Natural killer cell (primary cell): ENCODE results near the gene EFCAB7. TPM values are rescaled to one million over a fixed set of nuclear protein-coding genes. Genes with fewer than 3 reads are reported as not detected.

Experiments used
- ATAC-seq, 3 donors: fragments of 150-1000 bp in 2 of 3; fragments of 200-7000 bp in 1 of 3; cut with Tn5 transposase; 1 replicate in 1 of 3; 2 replicates in 2 of 3; pipeline ENCODE4 v1.10.0; 2021; ENCODE audit warnings: mild to moderate bottlenecking in 2 of 3, moderate library complexity in 2 of 3
- DNase-seq, 2 donors: peaks; one replicate each; pipeline versions ENCODE4 v3.0.0 to v3.0.0-alpha.2; 2013 to 2021; ENCODE audit warnings: mixed read lengths in 1 of 2
- H3K27ac ChIP-seq: one replicate; pipeline ENCODE4 v1.5.1; 2013; ENCODE audit warnings: mild to moderate bottlenecking, low read length
- H3K27me3 ChIP-seq: one replicate; pipeline ENCODE4 v1.6.1; 2013; ENCODE audit warnings: low read length; ENCODE audit not compliant: control insufficient read depth, insufficient read depth
- H3K36me3 ChIP-seq: one replicate; pipeline ENCODE4 v1.6.1; 2013; ENCODE audit warnings: low read length; ENCODE audit not compliant: control insufficient read depth, insufficient read depth
- H3K4me1 ChIP-seq: one replicate; pipeline ENCODE4 v1.6.1; 2013; ENCODE audit warnings: low read length; ENCODE audit not compliant: control insufficient read depth, insufficient read depth
- H3K4me3 ChIP-seq: one replicate; pipeline ENCODE4 v1.5.1; 2013; ENCODE audit warnings: low read length
- H3K9me3 ChIP-seq: one replicate; pipeline ENCODE4 v1.6.1; 2013; ENCODE audit warnings: low read length; ENCODE audit not compliant: control insufficient read depth, insufficient read depth
- H3K27ac Mint-ChIP-seq, 2 donors: one replicate each; pipeline ENCODE4 v1.8.0; 2022; ENCODE audit warnings: mild to moderate bottlenecking in 2 of 2, mixed read lengths in 2 of 2, moderate library complexity in 1 of 2
- H3K27me3 Mint-ChIP-seq, 2 donors: one replicate each; pipeline ENCODE4 v1.8.0; 2022; ENCODE audit warnings: low read depth in 2 of 2, mixed read lengths in 2 of 2
- H3K36me3 Mint-ChIP-seq: one replicate; pipeline ENCODE4 v1.8.0; 2022; ENCODE audit warnings: mixed read lengths
- H3K4me1 Mint-ChIP-seq, 2 donors: one replicate each; pipeline ENCODE4 v1.8.0; 2022; ENCODE audit warnings: mixed read lengths in 2 of 2
- H3K4me3 Mint-ChIP-seq: one replicate; pipeline ENCODE4 v1.8.0; 2022; ENCODE audit warnings: mild to moderate bottlenecking, moderate library complexity, mixed read lengths
- H3K9me3 Mint-ChIP-seq, 2 donors: one replicate each; pipeline ENCODE4 v1.8.0; 2022; ENCODE audit warnings: mixed read lengths in 2 of 2
- WGBS: methylation state at CpG from one replicate; pipeline ENCODE4 v1.1.7; 2013; ENCODE audit warnings: missing lambda C conversion rate; ENCODE audit not compliant: insufficient coverage; 5-methylcytosine and 5-hydroxymethylcytosine counted together
- intact Hi-C: fragments of 100-400 bp; cut with micrococcal nuclease; formaldehyde crosslinking; loops from one replicate; pipeline ENCODE4 v1.14.2; 2022
- total RNA-seq, 4 donors: library from RNA; stranded (reverse); fragments of 120-200 nt in 1 of 4; gene quantifications; one replicate each; pipeline versions ENCODE4 v1.2.3 to v1.2.4, GENCODE V29; 2013 to 2022
- TF ChIP-seq, protein P1 (sequence below): fragments of 200-600 bp; IDR thresholded peaks from one replicate; pipeline ENCODE4 v1.8.0; 2022; ENCODE audit warnings: antibody characterized with exemption

Gene EFCAB7
- total RNA-seq, 3 donors from 2014 or later (not counting 1 experiment from before 2014, with no cell fraction given): 5.4 to 7.5 (median 6.0) TPM

GRCh38 chr1:63533931-63534330, 10.6 kb downstream of the EFCAB7 start:
- Histone ChIP-seq H3K9me3 (no peaks in the 10 kb centered on the region), H3K36me3 (peaks cover 18% of the 10 kb centered on the region), H3K4me3 (no peak overlapping the region), H3K4me1 (no peaks in the 10 kb centered on the region), H3K27ac (no peak overlapping the region), H3K27me3 (no peaks in the 10 kb centered on the region)
- Mint-ChIP-seq H3K4me3 (no peak overlapping the region), H3K9me3 (no peaks in the 10 kb centered on the region), H3K27ac (no peak overlapping the region), H3K36me3 (no peaks in the 10 kb centered on the region), H3K27me3 (no peaks in the 10 kb centered on the region), H3K4me1 (no peaks in the 10 kb centered on the region)
- DNase-seq: no peak
- intact Hi-C loops: no loop called here
- no peak for ATAC-seq
- TF ChIP-seq, protein P1, sequence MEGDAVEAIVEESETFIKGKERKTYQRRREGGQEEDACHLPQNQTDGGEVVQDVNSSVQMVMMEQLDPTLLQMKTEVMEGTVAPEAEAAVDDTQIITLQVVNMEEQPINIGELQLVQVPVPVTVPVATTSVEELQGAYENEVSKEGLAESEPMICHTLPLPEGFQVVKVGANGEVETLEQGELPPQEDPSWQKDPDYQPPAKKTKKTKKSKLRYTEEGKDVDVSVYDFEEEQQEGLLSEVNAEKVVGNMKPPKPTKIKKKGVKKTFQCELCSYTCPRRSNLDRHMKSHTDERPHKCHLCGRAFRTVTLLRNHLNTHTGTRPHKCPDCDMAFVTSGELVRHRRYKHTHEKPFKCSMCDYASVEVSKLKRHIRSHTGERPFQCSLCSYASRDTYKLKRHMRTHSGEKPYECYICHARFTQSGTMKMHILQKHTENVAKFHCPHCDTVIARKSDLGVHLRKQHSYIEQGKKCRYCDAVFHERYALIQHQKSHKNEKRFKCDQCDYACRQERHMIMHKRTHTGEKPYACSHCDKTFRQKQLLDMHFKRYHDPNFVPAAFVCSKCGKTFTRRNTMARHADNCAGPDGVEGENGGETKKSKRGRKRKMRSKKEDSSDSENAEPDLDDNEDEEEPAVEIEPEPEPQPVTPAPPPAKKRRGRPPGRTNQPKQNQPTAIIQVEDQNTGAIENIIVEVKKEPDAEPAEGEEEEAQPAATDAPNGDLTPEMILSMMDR: no peak
- 75% methylated on average over 1 of the region's 1 CpG for WGBS

DNA sequence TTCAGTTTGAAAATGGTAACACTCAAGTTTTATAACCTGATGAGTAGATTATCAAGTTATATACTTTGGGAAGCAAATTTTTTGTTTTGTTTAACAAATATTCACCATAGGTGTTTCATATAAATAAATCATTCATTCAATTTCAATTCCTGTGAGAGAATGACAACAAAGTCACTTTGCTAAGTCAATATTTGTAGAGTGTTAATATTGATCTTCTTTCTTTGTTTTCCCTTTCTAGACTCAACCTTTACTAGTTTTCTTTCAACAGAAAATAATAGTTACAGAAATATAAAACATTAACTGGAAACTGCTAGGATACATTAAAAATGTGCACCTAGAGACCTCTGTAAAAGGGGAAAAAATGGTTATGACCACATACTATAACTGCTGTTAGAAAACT, 11.1 kb downstream of the EFCAB7 start:
- H3K36me3 Mint-ChIP-seq: no peaks in the 10 kb centered on the region
- Histone ChIP-seq H3K27me3 (no peaks in the 10 kb centered on the region), H3K9me3 (no peaks in the 10 kb centered on the region), H3K27ac (no peak overlapping the region), H3K4me3 (no peak overlapping the region), H3K4me1 (no peaks in the 10 kb centered on the region), H3K36me3 (peaks cover 18% of the 10 kb centered on the region)
- DNase-seq: no peak
- H3K4me3 Mint-ChIP-seq: no peak overlapping the region
- H3K27ac Mint-ChIP-seq: no peak overlapping the region
- H3K27me3 Mint-ChIP-seq: no peaks in the 10 kb centered on the region
- TF ChIP-seq, protein P1: no peak
- no peak for ATAC-seq
- intact Hi-C loops: no loop called here
- no peaks in the 10 kb centered on the region for H3K9me3 Mint-ChIP-seq
- H3K4me1 Mint-ChIP-seq: no peaks in the 10 kb centered on the region

- Histone ChIP-seq H3K4me3 (no peak overlapping the region), H3K36me3 (peaks cover 18% of the 10 kb centered on the region), H3K9me3 (no peaks in the 10 kb centered on the region), H3K4me1 (no peaks in the 10 kb centered on the region), H3K27ac (no peak overlapping the region), H3K27me3 (no peaks in the 10 kb centered on the region)
- WGBS: no CpG with 5 or more reads among the region's 2 CpGs
- H3K4me1 Mint-ChIP-seq: no peaks in the 10 kb centered on the region
- no peaks in the 10 kb centered on the region for H3K36me3 Mint-ChIP-seq
- intact Hi-C loops: loop anchor here (5.0 kb wide), 1 partner anchor 695 kb away; no protein-coding TSS in a partner anchor
- DNase-seq (no peak), ATAC-seq (no peak)
- no peak overlapping the region for H3K27ac Mint-ChIP-seq
- no peaks in the 10 kb centered on the region for H3K27me3 Mint-ChIP-seq
- H3K4me3 Mint-ChIP-seq: no peak overlapping the region
- no peaks in the 10 kb centered on the region for H3K9me3 Mint-ChIP-seq
- TF ChIP-seq, protein P1: no peak
These were observed 13.7 kb downstream of the EFCAB7 start for GRCh38 chr1:63537006-63537405.

DNA sequence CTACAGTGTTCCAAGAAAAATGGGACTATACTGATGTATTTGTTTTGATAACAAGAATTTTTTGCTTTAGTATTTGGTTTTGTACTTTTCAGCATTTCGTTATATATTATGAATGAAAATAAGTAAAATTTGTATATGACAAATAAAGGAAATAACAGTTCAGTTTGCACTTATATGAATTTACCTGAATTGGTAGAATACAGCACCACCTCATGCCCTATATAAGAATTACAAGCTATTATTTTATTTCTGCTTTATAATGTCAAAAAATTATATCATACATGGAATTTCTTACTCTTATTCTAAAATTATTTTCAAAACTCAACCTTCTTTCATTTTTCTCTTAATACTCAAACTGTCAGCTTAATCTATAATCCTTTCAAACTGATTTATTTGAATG, 14.6 kb downstream of the EFCAB7 start:
- Histone ChIP-seq H3K4me1 (no peaks in the 10 kb centered on the region), H3K9me3 (no peaks in the 10 kb centered on the region), H3K36me3 (peaks cover 14% of the 10 kb centered on the region), H3K27me3 (no peaks in the 10 kb centered on the region), H3K27ac (no peak overlapping the region), H3K4me3 (no peak overlapping the region)
- Mint-ChIP-seq H3K4me1 (no peaks in the 10 kb centered on the region), H3K36me3 (no peaks in the 10 kb centered on the region), H3K27me3 (no peaks in the 10 kb centered on the region), H3K9me3 (no peaks in the 10 kb centered on the region), H3K4me3 (no peak overlapping the region), H3K27ac (no peak overlapping the region)
- no peak for ATAC-seq
- no CpG with 5 or more reads among the region's 1 CpG for WGBS
- peak in 1 of 2 donors; percentile 24 for DNase-seq
- TF ChIP-seq, protein P1: peak; percentile 69
- intact Hi-C loops: loop anchor here (5.0 kb wide), 1 partner anchor 696 kb away; no protein-coding TSS in a partner anchor
